Suppressor macrophage treated with lipopolysaccharide for 4 hours (primary cell): Measurements from ENCODE around the gene SLC2A11.

ENCODE experiments used
- DNase-seq: peaks from one replicate; pipeline ENCODE4 v3.0.0-alpha.2; 2020

SLC2A11 gene

GRCh38 chr22:23833017-23833751, 24.5 kb upstream of the SLC2A11 start:
- DNase-seq: no peak

DNA sequence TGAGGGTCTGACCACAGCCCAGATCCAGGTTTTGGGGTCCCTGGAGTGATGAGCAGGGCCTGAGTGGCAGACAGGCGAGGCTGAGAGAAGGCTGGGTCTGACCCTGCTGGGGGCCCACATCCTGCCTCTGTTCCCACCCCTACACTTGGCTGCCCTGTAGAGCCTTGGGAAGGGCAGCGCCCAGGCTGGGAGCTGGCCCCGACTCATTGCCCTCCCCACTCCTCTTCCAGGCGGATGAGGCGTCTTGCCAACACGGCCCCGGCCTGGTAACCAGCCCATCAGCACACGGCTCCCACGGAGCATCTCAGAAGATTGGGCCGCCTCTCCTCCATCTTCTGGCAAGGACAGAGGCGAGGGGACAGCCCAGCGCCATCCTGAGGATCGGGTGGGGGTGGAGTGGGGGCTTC, 23.8 kb upstream of the SLC2A11 start:
- no peak for DNase-seq

GRCh38 chr22:23834406-23834792, 23.3 kb upstream of the SLC2A11 start:
- DNase-seq: no peak

- no peak for DNase-seq
Measured at GRCh38 chr22:23834793-23835483, 22.7 kb upstream of the SLC2A11 start.

DNA sequence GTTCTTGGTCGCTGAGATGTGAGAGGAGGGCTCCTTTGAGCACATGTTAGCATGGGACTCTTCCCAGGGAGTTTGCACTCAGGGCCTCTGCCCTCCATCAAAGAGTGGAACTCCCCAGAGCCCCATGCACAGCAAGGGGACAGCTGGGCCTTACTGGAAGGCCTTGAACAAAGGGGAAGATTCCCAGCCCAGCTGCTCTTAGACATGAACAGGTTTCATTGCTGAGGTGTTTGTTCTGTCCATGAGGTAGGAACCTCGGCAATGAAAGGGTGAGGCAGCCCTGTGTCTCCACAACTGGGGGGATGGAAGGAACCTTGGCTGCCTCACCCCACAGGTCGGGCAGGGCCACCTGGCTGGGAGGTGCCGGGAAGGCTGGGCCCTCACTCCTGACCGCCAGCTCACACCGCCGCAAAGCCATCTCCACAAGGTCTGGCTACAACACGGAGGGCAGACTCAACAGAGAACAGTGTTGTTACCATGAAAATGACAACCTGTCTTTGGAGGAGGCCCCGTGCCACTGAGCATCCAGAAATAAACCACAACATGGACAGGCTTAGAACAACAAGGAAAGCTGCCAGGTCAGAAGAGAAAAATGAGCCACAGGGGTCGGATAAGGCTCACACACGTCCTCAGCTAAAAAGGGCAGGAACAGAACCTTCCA, 22.1 kb upstream of the SLC2A11 start:
- no peak for DNase-seq

- DNase-seq: no peak
Measured at GRCh38 chr22:23836281-23836680, 21.4 kb upstream of the SLC2A11 start.

DNA sequence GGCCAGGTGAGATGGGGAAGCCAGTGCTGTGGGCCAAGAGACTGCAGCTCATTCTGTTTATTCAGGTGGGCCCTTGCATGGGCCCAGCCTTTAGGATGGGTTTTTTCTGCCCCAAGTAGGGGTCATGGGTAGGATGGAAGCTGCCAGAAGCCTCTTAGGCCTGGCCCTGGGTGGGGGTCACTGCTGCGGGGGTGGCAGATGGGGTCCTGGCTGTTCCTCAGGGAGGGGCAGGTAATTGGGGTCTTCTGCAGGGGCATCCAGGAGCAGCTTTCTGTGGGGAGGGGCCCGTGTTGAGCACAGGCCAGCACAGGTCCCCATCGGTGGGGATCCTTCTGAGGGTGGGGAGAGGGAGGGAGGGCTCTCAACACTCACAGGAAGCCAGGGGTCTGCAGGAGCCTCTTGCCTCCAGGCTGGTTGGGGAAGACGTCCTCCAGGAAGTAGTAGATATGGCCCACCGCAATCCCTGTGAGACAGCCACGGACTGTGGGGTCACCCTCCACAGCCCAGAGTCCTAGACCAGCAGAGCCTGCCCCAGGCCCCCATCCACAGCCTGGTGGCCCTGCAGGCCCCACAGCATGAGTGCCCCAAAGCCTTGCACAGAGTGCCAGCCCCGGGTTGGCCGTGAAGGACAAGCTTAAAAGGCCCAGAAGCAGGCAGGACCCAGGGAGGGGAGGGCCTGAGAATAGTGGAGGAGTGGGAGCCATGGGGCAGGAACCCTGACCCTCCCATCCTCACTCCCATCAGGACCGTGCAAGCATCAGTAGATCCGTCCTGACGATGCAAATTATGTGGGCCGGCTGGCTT, 20.8 kb upstream of the SLC2A11 start:
- DNase-seq: no peak

DNA sequence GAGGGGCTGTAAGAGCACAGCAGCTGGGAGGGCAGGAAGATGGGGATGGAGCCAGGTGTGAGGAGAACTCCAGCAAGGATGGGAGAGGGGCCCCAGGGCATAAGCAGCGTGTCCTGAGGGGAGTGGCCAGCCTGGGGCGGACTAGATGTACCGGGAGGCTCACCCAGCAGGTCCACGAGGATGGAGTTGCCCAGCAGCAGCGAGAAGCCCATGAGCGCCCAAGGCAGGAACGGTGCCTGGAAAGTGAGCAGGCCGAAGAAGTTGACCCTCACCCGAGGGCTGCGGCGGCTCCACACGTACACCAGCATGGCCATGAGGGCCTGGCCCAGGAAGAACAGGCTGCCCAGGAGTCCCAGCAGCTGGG, 20.2 kb upstream of the SLC2A11 start:
- no peak for DNase-seq

DNA sequence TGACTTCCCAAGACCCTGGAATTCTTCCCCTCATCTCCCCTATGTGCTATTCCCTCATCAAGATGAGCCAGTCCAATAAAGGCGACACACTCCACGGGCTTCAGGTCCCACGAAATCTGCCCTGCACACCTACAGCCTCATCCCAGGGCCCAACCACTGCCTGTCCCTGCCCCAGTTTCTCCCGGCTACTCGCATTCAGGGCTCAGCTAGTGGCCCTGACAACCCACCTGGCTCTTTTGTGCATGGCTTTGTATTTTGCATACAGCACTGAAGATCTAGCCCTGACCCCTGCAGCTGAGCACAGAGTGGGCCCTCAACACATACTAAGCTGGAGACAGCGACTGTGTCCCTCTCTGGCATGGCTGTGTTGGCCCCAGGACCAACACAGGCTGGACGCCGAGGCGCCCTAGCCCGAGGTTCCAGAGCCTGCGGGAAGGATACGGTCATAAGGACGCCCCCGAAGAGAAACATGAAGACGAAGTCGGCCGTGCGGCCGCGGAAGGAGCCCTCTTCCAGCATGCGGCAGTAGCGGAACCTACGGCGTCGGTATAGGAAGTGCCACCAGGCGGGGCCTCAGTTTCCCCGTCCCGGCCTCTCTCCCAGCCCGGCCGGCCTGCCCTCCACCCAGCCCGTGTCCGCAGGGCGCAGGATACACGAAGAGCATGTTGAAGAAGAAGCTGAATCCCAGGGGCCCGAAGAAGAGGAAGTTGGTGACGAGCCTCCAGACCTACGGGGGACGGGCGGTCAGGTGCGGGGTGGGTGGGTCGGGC, 19.6 kb upstream of the SLC2A11 start:
- peak; percentile 11 for DNase-seq

DNA sequence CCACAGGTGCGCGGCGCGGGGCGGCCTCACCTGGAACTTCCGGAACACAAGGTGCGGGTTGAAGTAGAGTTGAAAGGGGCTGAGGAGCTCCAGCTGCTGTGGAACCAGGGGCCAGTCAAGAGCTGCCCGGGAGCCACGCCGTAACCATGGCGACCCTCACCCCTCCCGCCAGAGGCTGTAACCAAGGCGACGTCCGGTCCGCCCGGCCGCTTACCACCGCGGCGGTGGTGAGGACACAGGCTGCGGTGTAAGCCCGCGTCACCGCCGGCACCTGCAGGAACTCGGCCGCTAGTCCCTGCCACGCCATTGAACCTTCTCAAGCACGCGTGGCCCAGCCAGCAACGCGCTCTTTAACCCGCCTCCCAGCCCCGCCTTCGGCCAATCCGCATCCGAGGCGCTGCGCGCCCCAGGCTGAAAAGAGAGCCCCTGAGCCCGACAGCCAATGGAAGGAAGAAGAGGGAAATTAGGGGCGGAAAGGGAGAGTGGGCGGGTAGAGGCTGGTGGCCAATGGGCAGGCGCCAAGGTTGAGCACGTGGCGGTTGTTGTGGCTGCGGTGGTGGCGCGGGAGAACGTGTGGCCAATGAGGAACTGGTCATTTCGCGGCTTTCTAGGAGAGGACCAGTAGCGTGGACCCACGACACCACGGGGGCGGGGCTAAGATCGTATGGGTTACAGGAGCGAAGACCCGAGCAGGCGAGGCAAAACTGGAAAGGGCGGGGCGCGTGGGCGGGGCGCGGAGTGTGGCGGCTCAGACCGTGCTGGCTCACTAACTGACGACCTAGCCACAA, 18.8 kb upstream of the SLC2A11 start, which contains the start of gene DERL3:
TSS of gene DERL3 (minus strand) at position 326 of the 788 bp plus-strand sequence. CDS start at position 307, 19 bp downstream.
- DNase-seq: peak; percentile 98

GRCh38 chr22:23840026-23840425, 17.6 kb upstream of the SLC2A11 start:
- no peak for DNase-seq

DNA sequence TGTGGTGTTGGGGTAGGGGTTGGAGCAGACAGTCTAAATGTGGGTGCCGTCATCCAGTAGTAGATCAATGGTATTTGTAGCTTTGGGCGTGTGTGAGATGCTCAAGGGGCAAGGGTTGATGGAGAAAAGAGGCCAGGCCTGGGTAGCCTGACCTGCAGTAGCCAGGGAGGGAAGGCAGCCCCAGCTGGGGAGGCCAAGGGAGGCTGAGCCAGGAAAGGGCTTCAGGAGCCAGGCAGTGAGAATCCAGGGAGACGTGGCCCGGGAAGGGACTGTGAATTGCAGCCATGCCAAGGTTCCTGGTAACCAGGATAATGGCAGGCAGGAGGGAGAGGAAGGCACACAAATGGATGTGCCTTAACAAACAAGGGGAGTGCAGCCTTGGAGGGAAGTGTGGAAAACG, 16.4 kb upstream of the SLC2A11 start:
- no peak for DNase-seq

DNA sequence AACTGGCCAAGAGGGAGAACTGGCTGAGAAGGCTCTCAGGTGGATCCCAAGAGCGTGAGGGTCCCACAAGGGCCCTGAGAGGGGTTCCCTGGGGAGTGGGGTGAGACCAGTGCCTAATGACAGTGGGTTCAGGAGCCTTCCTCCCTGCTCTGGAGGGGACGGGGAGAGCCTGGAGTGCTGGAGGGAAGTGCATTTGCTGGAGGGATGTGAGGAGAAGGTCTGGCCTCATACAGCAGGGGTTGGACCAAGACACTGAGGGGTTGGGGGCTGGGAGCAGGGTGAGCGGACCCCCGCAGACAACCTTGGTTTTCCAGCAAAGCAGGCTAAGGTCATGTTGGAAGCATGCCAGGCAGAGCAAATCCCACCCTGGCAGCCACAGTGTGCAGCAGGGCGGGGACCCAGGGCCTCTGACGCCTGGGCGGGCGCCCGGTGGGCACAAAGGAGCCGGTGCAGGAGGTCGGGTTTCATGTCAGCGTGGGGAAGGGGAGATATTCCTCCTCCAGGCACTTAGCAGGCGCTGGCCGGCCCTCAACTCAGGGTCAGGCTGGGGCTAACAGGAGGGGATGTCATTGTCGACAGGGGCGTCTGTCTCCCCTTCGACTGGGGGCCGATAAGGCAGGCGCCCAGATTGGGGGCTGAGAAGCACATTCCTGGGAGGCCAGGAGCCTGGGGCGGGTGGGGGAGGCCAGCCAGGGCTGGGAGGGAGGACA, 15.8 kb upstream of the SLC2A11 start:
- no peak for DNase-seq

- DNase-seq: no peak
Measured at GRCh38 chr22:23842599-23842998, 15.1 kb upstream of the SLC2A11 start.

- DNase-seq: no peak
Measured at GRCh38 chr22:23844739-23845202, 12.9 kb upstream of the SLC2A11 start.

DNA sequence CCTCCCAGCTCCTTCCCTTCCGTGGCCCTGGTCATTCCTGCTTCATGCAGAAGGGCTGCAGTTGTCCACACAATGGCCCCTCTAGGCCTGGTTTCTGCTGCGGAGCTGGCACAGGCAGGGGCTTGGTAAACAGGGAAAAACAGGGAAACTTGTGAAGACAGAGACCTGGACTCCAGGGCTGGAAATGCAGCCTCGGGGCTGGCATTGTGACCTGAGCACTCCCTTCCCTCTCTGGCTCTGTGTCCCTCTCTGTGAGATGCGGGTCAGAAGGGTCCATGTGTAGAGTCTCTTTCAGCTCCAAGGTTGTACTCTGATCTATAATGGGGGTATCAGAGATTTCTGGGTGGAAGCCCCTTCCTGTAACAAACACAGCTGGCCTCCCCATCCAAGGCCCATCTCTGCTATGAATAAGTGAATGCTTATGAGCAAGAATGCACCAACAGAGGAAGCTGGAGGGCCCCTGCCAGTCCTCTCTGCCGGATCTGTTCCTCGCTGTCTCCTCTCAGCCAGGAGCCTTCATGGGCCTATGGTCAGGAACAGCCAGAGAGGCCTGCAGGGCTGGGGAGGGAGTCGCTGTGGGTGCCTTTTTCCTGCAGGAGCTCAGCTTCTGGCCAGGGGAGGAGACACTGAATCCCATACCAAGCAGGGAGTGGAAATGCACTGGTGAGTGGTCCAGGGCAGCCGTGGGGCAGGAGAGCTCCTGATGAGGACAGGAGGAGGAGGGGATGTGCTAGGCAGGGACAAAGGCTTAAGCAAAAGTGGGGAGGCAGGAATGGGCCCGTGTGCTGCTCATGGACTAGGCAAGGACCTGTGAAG, 12.2 kb upstream of the SLC2A11 start:
- DNase-seq: no peak

DNA sequence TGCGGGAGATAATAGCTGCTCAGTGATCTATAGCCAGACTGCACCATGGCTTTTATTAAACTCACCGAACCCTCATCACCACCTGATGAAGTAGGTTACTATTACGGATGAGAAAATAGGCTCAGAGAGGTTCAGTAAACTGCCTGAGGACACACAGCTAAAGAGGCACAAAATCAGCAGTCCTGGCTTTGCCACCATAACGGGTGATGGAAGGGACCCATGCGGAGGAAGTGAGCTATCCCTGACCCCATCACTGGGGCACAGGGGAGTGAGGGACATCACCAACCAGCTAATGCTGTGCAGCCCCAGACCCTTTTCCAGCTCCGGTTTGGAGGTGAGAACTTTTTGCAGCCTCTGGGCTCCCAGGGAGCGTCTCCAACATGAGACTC, 11.6 kb upstream of the SLC2A11 start:
- no peak for DNase-seq

- DNase-seq: no peak
Measured at GRCh38 chr22:23847310-23847920, 10.3 kb upstream of the SLC2A11 start.
